ENCODE data around the gene MST1R.

- TF ChIP-seq CTCF (IDR thresholded peaks at IDR 0.05) (no peak), POLR2A (IDR thresholded peaks at IDR 0.05) (no peak), EP300 (IDR thresholded peaks at IDR 0.05) (no peak), POLR2AphosphoS5 (IDR thresholded peaks at IDR 0.05) (no peak)
These were observed 49.3 kb upstream of the MST1R start for GRCh38 chr3:49952924-49953323.

Measured in sigmoid colon (tissue), 4 donors.